22Rv1 (cell line): Measurements from ENCODE around the gene HOATZ.

ENCODE experiments used
- ZFX ChIP-seq: fragments of 450-650 bp; IDR thresholded peaks from 2 replicates; pipeline ENCODE4 v1.6.1; 2017; ENCODE audit warnings: antibody characterized with exemption, borderline replicate concordance
- TF ChIP-seq, protein P1 (sequence below): fragments of 450-650 bp; IDR thresholded peaks from 2 replicates; pipeline ENCODE4 v1.5.1; 2017; ENCODE audit warnings: mild to moderate bottlenecking

DNA sequence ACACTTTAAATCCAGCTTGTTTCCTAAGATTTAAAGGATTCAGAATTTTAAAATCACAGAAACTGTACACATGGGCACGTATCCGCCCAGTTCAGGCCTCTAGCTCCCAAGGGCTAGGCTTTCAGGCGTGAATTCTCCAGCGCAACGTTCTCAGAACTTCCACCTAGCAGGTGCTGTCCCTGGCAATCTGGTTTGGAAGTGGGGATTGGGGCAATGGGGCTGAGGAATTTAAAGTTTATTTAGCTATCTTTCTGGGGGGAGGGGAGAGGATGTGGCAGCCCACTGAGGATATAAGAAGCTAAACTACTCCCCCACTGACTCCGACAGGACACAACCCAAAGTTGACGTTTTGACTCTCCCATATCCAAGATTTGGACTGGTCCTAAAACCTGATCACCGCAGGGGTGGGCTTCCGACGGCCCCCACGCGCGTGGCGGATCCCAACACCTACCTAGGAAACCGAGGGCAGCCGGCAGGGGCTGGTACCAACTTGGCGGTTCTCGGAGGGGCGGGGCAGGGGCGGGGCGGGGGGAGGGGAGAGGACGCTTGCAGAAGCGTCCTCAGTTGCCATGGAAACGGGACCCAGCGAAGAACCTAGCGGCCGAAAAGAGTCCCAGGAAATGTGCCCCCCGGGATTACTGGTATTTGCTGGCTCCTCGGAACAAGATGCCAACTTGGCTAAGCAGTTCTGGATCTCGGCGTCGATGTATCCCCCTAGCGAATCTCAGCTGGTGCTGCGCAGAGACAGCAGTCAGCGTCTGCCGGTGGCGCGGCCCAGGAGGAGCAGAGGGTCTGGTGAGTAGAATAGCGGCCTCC lies at the start of gene HOATZ:
- TF ChIP-seq, protein P1, sequence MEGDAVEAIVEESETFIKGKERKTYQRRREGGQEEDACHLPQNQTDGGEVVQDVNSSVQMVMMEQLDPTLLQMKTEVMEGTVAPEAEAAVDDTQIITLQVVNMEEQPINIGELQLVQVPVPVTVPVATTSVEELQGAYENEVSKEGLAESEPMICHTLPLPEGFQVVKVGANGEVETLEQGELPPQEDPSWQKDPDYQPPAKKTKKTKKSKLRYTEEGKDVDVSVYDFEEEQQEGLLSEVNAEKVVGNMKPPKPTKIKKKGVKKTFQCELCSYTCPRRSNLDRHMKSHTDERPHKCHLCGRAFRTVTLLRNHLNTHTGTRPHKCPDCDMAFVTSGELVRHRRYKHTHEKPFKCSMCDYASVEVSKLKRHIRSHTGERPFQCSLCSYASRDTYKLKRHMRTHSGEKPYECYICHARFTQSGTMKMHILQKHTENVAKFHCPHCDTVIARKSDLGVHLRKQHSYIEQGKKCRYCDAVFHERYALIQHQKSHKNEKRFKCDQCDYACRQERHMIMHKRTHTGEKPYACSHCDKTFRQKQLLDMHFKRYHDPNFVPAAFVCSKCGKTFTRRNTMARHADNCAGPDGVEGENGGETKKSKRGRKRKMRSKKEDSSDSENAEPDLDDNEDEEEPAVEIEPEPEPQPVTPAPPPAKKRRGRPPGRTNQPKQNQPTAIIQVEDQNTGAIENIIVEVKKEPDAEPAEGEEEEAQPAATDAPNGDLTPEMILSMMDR, result no peak
- TF ChIP-seq ZFX, result no peak
